ENCODE measurements around the gene HES7. TPM values are rescaled to one million over a fixed set of nuclear protein-coding genes. Genes with fewer than 3 reads are reported as not detected.

HES7 gene
- total RNA-seq, result 2.0 TPM in 1 of 2 replicates, not detected in the other

GRCh38 chr17:8123695-8124349 lies at the start of gene HES7:
TSS of gene HES7 (minus strand) at chr17:8124106. CDS start at chr17:8124084, 22 bp downstream.

DNA sequence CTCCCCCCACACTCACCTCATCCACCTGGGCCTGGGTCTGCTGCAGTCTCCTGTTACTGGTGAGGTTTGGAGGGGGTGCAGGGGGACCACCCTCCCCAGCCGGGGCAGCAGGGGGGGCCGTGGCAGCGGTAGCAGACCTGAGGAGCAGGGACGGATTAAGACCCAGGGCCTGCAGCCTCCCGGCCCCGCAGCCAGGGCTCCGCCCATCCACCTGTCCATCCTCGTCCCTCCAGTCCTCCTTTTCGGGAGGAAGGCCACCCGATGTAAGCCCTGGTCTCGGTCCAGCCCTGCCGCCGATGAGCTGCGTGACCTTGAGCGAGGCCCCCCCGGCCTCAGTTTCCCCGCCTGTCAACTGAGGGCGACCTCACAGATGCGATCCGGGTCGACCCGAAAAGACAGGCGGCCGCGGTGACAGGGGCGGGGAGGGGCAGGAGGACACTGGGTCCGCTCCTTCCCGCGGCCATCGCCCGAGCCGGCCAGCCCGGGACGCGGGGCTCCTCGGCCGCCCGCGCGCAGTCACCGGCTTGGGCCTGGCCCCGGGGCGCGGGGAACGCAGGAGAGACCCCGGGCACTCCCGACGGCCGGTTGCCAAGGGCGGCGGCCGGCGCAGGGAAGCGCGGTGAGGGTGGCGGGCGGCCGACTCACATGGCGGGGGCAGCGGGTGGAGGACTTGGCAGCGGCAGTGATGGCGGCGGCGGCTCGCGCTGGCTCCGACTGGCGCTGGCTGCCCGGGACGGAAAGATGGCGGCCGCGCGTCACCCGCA lies 38.5 kb upstream of the HES7 start, which contains the start of gene VAMP2:
Gene VAMP2 (minus strand): TSS at position 716 of the 764 bp plus-strand sequence. CDS start 69 bp downstream, at position 647.

DNA sequence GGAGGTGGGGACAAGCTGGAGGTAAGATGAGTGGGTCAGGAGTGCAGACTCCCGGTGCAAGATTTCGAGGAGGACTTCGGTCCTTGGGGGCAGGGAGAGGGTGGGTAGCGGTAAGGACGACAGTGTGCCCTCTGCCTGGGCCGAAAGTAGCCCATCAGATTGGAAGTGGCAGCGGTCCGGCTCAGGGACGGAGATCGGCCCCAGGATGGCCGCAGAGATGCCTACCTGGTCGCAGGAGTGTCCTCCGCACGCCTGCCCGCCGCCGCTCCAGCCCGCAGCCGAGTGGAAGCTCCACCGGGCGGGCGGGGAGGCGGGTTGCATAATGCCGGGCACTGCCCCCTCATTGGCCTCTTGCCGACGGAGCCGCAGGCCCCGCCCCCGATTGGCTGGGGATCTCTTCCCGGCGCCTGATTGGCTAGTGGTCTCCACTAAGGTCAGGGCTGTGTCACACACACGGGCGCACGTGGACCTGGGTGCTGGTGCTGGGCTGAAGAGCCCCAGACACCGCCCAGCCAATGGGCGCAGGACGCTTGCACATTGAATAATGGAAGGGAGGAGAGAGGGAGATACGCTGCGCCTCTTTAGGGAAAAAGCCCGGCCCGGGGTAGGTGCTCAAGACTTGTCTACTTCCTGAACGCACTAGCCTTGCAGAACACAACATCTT lies 28.3 kb upstream of the HES7 start, which contains the start of gene PER1:
Gene PER1 (minus strand): TSS at position 293 of the 664 bp plus-strand sequence. CDS start 1,698 bp downstream, outside the sequence.

DNA sequence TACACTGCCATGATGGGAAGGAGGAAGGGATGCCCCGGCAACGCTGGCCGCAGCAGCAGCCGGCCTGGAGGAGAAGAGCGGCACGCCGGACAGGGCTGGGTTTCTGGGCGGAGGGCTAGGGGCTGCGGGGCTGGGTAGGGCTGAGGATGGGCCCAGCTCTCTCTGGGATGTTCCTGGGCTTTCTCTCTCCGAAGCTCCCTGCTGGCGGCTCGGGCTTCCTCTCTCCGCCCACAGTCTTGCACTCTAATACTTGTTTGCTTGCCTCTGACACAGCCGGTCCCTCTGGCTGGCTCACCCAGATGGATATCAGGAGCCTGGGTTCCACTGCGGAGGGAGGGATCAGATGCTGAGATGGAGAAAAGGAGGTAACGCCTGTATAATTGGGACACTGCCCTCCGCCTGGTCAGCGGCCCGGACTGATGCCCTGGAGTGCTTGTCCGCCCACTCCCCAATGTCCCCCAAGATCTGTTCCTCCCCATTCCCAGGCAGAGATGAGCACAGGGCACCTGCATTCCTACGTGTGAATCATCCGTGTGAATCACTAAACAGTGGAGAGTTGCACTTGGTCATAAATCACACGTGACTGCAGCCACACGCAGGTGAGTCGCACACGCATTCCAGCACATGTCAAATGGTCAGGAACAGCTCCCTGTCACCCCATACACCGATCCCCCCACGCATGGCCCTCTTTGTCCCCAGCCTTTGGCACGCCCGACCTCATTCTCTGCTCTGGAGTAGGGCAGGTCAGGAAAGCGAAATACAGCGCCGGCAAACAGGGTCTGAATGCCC lies 5.7 kb downstream of the HES7 start, which contains the start of gene ALOXE3:
Gene ALOXE3 (minus strand): TSS at position 535 of the 789 bp plus-strand sequence. CDS start 524 bp downstream, at position 11.

DNA sequence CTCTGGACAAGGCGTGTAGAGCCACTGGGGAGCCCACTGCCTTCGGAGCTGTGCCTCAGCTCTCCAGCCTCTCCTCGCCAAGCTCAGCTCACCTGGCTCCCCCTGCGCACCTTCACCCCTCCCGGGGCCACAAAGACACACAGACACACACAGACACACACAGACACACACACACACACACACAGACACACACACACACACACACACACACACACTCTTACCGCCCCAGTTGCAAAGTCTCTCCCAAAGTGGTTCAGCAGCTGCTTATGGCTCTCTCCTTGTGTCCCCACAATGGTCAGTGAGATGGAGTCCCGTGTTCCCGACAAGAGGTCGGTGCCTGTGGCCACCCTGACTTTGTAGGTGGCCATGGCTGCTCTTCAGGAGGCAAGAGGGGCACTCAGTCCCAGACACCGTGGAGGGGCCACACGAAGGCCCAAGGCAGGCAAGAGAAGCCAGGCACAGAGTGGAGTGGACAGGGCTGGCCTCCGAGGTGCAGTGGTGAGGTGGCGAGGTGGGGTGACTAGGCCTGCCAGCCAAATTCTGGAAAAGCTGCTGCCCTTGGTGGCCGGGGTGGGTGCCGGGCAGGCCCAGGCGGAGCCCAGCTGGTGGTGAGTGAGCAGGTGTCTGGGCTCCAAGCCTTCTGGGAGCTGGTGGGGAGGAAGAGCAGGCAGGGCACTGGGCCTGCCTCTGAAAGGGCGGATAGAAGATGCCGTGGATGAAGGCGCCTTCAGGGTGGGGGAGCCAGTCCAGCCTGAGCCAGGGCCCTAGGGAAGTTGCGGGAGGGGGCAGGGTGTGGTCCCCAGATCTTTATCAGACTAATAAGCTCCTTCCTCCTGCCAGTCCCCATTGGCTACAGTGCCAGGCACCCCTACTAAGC lies 36.6 kb downstream of the HES7 start, which contains the start of gene ALOX12B:
Gene ALOX12B (minus strand): TSS at position 642 of the 877 bp plus-strand sequence. CDS start 274 bp downstream, at position 368.

Other genes starting within 250 kb of the HES7 start
- gene CHD3, start 235.3 kb downstream of the HES7 start, total RNA-seq, result 76.4 and 84.2 TPM in 2 replicates
- 3.5 and 29.2 TPM in 2 replicates for gene RNF227, start 207.8 kb downstream of the HES7 start, total RNA-seq
- gene KCNAB3, start 194.2 kb downstream of the HES7 start, total RNA-seq, result 0.58 and 1.2 TPM in 2 replicates
- 68.6 and 81.5 TPM in 2 replicates for gene TRAPPC1, start 192.2 kb downstream of the HES7 start, total RNA-seq
- gene CNTROB, start 191.9 kb downstream of the HES7 start, total RNA-seq, result 30.3 and 35.7 TPM in 2 replicates
- 0.89 and 1.4 TPM in 2 replicates for gene GUCY2D, start 121.5 kb downstream of the HES7 start, total RNA-seq
- 0.18 and 0.29 TPM in 2 replicates for gene ALOX15B, start 85.0 kb downstream of the HES7 start, total RNA-seq
- not detected in 2 replicates for gene ALOX12B, start 36.4 kb downstream of the HES7 start, total RNA-seq
- 0.29 TPM in 1 of 2 replicates, not detected in the other for gene ALOXE3, start 5.6 kb downstream of the HES7 start, total RNA-seq
- 30.0 and 52.5 TPM in 2 replicates for gene PER1, start 28.3 kb upstream of the HES7 start, total RNA-seq
- 4.0 and 6.2 TPM in 2 replicates for gene VAMP2, start 38.8 kb upstream of the HES7 start, total RNA-seq
- 45.3 and 62.9 TPM in 2 replicates for gene TMEM107, start 52.3 kb upstream of the HES7 start, total RNA-seq
- gene BORCS6, start 66.1 kb upstream of the HES7 start, total RNA-seq, result 12.1 and 16.7 TPM in 2 replicates
- gene AURKB, start 86.5 kb upstream of the HES7 start, total RNA-seq, result 48.0 and 50.5 TPM in 2 replicates
- gene CTC1, start 124.0 kb upstream of the HES7 start, total RNA-seq, result 2.3 and 4.0 TPM in 2 replicates
- 45.9 and 77.3 TPM in 2 replicates for gene PFAS, start 125.2 kb upstream of the HES7 start, total RNA-seq
- gene RANGRF, start 164.6 kb upstream of the HES7 start, total RNA-seq, result 26.8 and 42.9 TPM in 2 replicates
- 3.0 and 13.5 TPM in 2 replicates for gene SLC25A35, start 171.3 kb upstream of the HES7 start, total RNA-seq
- not detected in 2 replicates for gene ARHGEF15, start 186.1 kb upstream of the HES7 start, total RNA-seq
- gene ODF4, start 215.7 kb upstream of the HES7 start, total RNA-seq, result not detected in 2 replicates

All from myometrial cell (primary cell).